Spleen (tissue), 11 donors: Measurements from ENCODE around the gene LPAR5. TPM values are rescaled to one million over a fixed set of nuclear protein-coding genes. Genes with fewer than 3 reads are reported as not detected.

Source experiments
- DNase-seq: peaks from one replicate; pipeline ENCODE4 v3.0.0-alpha.2; 2020
- H3K27ac ChIP-seq, 8 donors: fragments of 200-600 bp; sonication (generic) in 7 of 8; 1 replicate in 4 of 8; 2 replicates in 4 of 8; pipeline versions ENCODE4 v1.5.0 to v1.8.0; 2016 to 2021; ENCODE audit warnings: inconsistent platforms in 4 of 8, mild to moderate bottlenecking in 4 of 8, moderate library complexity in 1 of 8
- H3K27me3 ChIP-seq, 7 donors: fragments of 200-600 bp; sonication (generic) in 6 of 7; replicated peaks in 1 of 7; 1 replicate in 4 of 7; 2 replicates in 3 of 7; pipeline versions ENCODE4 v1.5.0 to v1.8.0; 2016 to 2021; ENCODE audit warnings: inconsistent platforms in 3 of 7, mild to moderate bottlenecking in 1 of 7
- H3K36me3 ChIP-seq, 6 donors: fragments of 200-600 bp; sonication (generic) in 5 of 6; 1 replicate in 4 of 6; 2 replicates in 2 of 6; pipeline versions ENCODE4 v1.5.0 to v1.8.0; 2016 to 2021; ENCODE audit warnings: inconsistent platforms in 2 of 6
- H3K4me1 ChIP-seq, 6 donors: fragments of 200-600 bp; sonication (generic) in 5 of 6; 1 replicate in 3 of 6; 2 replicates in 3 of 6; pipeline versions ENCODE4 v1.5.0 to v1.8.0; 2016 to 2021; ENCODE audit warnings: inconsistent platforms in 3 of 6
- H3K4me3 ChIP-seq, 8 donors: fragments of 200-600 bp; sonication (generic) in 7 of 8; 1 replicate in 4 of 8; 2 replicates in 4 of 8; pipeline versions ENCODE4 v1.5.0 to v1.8.0; 2016 to 2021; ENCODE audit warnings: inconsistent platforms in 4 of 8, mild to moderate bottlenecking in 4 of 8, moderate library complexity in 2 of 8
- H3K9me3 ChIP-seq, 8 donors: fragments of 200-600 bp; sonication (generic) in 7 of 8; 1 replicate in 4 of 8; 2 replicates in 4 of 8; pipeline versions ENCODE4 v1.5.0 to v1.8.0; 2016 to 2021; ENCODE audit warnings: inconsistent platforms in 4 of 8
- CTCF ChIP-seq, 11 experiments: fragments of 200-600 bp in 7 of 11; fragments of 450-650 bp in 4 of 11; sonication (generic) in 4 of 11; IDR thresholded peaks in 8 of 11; conservative IDR thresholded peaks in 3 of 11; 1 replicate in 7 of 11; 2 replicates in 4 of 11; pipeline versions ENCODE4 v1.4.0 to v1.8.0; 2016 to 2021; ENCODE audit warnings: antibody characterized with exemption in 11 of 11, inconsistent platforms in 4 of 11, mild to moderate bottlenecking in 1 of 11
- POLR2A ChIP-seq, 3 donors: fragments of 450-650 bp; IDR thresholded peaks; one replicate each; pipeline ENCODE4 v1.5.1; 2017; ENCODE audit warnings: antibody characterized with exemption in 3 of 3, mild to moderate bottlenecking in 1 of 3
- POLR2AphosphoS5 ChIP-seq, 3 donors: sonication (generic); formaldehyde crosslinking; IDR thresholded peaks; one replicate each; pipeline ENCODE4 v1.5.1; 2017; ENCODE audit warnings: antibody characterized with exemption in 3 of 3
- WGBS, 5 donors: extraction: QIAGEN DNeasy Blood & Tissue Kit in 3 of 5; methylation state at CpG; one replicate each; pipeline versions ENCODE4 v1.1.5 to v1.1.7; 2013 to 2018; 5-methylcytosine and 5-hydroxymethylcytosine counted together
- intact Hi-C: fragments of 100-400 bp; cut with DNase I; formaldehyde crosslinking; loops from one replicate; pipeline ENCODE4 v1.15.0; 2023; ENCODE audit warnings: low total_unique reads
- polyA plus RNA-seq, 3 donors: library from polyadenylated mRNA; stranded (reverse); fragments of 200-250 nt; gene quantifications; one replicate each; pipeline ENCODE4 v1.2.1, GENCODE V29; 2013
- total RNA-seq, 7 donors: library from RNA; depleted of rRNA in 3 of 7; stranded (reverse); fragments of >200 nt in 3 of 7; fragmentation: NEBNext Ultra II Directional in 4 of 7; extraction: Animal tissue kit (Norgen Biotek cat#: 25700) in 4 of 7; gene quantifications; one replicate each; pipeline versions ENCODE4 v1.1.0 to v1.2.1, GENCODE V29; 2016 to 2021
- donor health status: healthy with polysubstance abuse.
- donor health status: DM: no; HTN: no; CAD: no; lungs with moderate emphysema.
- donor health status: DM: no; HTN: no; CAD: no.
- donor health status: Bipolar disorder and iron deficiency.
- donor health status: healthy.
- donor health status: DM: no; HTN: no; CAD: no.
- donor health status: DM: yes; HTN: yes; CAD: no.

LPAR5 gene
- total and polyA plus RNA-seq, 10 donors = 10.9 to 26.6 (median 16.0) TPM

DNA sequence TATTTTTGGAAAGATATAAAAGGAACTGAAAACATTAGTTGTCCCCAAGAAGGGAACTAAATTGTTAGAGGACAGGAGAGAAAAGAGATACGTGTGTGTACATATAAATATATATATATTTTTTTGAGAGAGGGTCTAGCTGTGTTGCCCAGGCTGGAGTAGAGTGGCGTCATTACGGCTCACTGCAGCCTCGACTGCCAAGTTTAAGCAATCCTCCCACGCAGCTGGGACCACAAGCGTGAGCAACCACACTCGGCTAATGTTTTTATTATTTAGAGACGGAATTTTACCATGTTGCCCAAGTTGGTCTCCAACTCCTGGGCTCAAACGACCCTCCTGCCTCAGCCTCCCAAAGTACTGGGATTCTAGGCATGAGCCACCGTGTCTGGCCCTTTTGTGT lies 51.5 kb downstream of the LPAR5 start:
- H3K27me3 ChIP-seq = no peaks in the 10 kb centered on the region
- no peak for TF ChIP-seq POLR2A (IDR thresholded peaks at IDR 0.05)
- TF ChIP-seq CTCF (IDR thresholded peaks at IDR 0.05 in 8 of 11, conservative IDR thresholded peaks at IDR 0.05 in 3 of 11) = no peak
- H3K9me3 ChIP-seq = no peaks in the 10 kb centered on the region
- no peaks in the 10 kb centered on the region for H3K4me1 ChIP-seq
- no peak overlapping the region for H3K4me3 ChIP-seq
- intact Hi-C loops = no loop called here
- DNase-seq = no peak
- WGBS, 5 donors = 81 to 94% (median 88%) methylated on average over 10 of the region's 10 CpGs
- peaks cover 14 to 100% (median 100%) of the 10 kb centered on the region in 6 donors for H3K36me3 ChIP-seq
- no peak overlapping the region for H3K27ac ChIP-seq

DNA sequence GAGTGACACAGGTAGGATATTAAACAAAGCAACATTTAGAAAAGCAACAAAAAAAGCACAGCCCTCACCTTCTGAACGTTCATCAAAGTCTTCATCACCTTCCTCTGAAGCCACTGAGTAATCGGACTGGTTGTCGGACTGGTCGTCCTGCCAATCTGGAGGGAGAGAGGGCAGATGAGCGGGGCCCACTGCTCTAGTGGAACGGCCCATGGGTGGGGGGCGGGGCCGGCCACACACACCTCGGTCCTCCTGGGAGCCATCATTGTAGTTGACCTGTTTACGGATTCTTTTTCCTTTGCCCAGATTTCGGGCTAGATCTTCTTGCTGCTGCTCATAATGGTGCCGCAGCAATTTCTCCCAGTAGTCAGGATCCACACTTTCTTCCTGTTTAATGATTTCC lies 52.8 kb downstream of the LPAR5 start:
- peaks cover 14 to 100% (median 100%) of the 10 kb centered on the region in 6 donors for H3K36me3 ChIP-seq
- intact Hi-C loops = no loop called here
- no peak overlapping the region for H3K4me3 ChIP-seq
- TF ChIP-seq POLR2A (IDR thresholded peaks at IDR 0.05) = no peak
- TF ChIP-seq POLR2AphosphoS5 (IDR thresholded peaks at IDR 0.05) = peak in 1 of 3 donors; percentile 29
- no peaks in the 10 kb centered on the region for H3K27me3 ChIP-seq
- no peaks in the 10 kb centered on the region for H3K4me1 ChIP-seq
- WGBS, 5 donors = 87 to 95% (median 94%) methylated on average over 12 of the region's 12 CpGs
- no peaks in the 10 kb centered on the region for H3K9me3 ChIP-seq
- no peak overlapping the region for H3K27ac ChIP-seq
- no peak for DNase-seq

DNA sequence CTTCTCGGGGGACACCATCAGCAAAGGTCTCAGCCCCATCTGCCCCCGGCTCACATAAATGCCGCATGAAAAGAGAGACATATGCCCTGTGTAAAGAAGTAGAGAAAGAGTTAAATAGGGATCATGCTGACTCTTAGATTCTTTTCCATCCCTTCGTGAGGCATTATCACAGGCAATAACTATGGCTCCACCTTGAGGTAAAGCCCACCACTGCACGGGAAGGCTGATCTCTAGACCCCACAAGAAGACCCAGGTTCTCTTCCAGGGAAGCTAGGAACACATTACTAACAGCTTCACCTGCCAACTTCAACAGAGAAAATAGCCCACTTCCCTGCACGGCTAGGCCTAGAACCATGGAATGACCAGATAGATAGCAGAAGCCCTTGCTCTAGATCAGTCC lies 53.6 kb downstream of the LPAR5 start:
- H3K27ac ChIP-seq = no peak overlapping the region
- 80 to 92% (median 87%) methylated on average over 5 to 6 of the region's 6 CpGs for WGBS, 5 donors
- no peaks in the 10 kb centered on the region for H3K27me3 ChIP-seq
- intact Hi-C loops = no loop called here
- H3K4me1 ChIP-seq = no peaks in the 10 kb centered on the region
- H3K36me3 ChIP-seq = peaks cover 8 to 100% (median 100%) of the 10 kb centered on the region in 6 donors
- H3K4me3 ChIP-seq = no peak overlapping the region
- no peak for DNase-seq
- H3K9me3 ChIP-seq = no peaks in the 10 kb centered on the region
- TF ChIP-seq POLR2AphosphoS5 (IDR thresholded peaks at IDR 0.05) (no peak), POLR2A (IDR thresholded peaks at IDR 0.05) (no peak), CTCF (IDR thresholded peaks at IDR 0.05 in 8 of 11, conservative IDR thresholded peaks at IDR 0.05 in 3 of 11) (no peak)

DNA sequence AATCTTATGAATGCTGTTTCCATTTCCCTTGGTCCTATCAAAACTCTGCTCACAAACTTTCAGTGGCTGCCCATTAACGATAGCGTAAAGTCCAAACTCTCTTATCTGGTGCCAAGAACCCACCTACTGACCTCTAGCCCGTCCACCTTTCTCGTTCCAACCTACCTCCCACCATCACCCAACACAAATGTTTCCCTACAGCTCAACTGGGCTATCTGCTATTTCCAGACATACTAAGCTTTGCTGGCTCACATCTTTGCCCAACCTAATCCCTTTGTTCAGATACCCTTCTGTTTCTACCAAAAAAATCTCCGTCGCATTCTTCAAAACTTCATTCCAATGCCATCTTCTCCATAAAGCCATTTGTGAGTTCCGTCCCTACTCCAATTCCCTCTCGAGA lies 60.1 kb downstream of the LPAR5 start:
- no peak for DNase-seq
- Histone ChIP-seq H3K27ac (no peak overlapping the region), H3K4me1 (peaks cover 0 to 5% (median 0%) of the 10 kb centered on the region in 6 donors), H3K4me3 (no peak overlapping the region), H3K9me3 (no peaks in the 10 kb centered on the region), H3K27me3 (no peaks in the 10 kb centered on the region), H3K36me3 (peaks cover 0 to 100% (median 98%) of the 10 kb centered on the region in 6 donors)
- 78 to 94% (median 94%) methylated on average over 8 of the region's 8 CpGs for WGBS, 5 donors
- intact Hi-C loops = no loop called here
- no peak for TF ChIP-seq POLR2A (IDR thresholded peaks at IDR 0.05)
- no peak for TF ChIP-seq CTCF (IDR thresholded peaks at IDR 0.05 in 8 of 11, conservative IDR thresholded peaks at IDR 0.05 in 3 of 11)
- TF ChIP-seq POLR2AphosphoS5 (IDR thresholded peaks at IDR 0.05) = no peak
